ENCODE data around the gene CCDC77.

DNA sequence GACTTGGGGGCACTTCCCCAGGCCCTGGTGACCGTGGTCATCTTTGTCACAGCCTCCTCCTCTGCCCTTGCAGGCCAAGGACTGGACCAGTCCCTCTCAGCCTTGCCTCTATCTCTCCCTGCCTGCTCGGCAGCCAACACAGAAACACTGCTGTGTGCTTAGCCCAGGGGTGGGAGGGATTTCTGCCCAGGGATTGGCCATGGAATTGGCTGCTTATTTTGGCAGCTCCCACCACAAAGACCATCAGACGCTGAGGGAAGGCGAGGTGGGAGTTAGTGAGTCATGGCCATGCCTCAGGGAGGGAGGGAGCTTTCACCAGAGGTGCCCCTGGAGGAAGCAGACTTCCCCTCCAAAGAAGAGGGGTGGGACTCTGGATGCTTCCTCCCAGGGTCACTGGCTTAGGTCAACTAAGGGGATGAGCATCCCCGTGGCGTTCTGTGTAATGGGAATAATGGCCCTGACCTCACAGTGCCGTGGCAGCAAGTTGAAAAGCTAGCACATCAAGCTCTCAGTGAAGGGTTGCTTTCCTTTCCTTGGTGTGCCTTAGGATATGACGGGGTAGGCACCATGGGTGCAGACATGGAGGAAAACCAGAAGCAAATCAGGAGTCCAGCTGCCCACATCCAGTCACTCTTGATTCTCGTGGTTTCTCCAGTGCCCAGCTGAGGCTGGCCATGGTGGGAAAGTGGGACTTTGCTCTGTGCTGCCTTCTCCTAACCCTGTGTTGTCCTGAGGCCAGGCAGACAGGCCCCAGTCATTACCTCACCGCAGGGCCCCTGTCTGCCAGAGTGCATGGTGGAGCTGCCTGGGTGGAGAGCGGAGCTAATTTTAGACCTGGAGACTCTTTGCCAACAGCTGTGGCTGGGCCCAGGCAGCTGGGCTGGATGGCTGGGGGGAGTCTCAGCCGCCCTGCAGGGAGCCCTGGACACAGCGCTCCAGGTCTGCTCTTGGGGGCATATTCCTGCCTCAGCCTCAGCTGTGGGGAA lies 79.7 kb downstream of the CCDC77 start:
- no peak for TF ChIP-seq CREB1 (IDR thresholded peaks at IDR 0.05; ENCODE audit: low read depth)
- no peak for TF ChIP-seq TCF12 (IDR thresholded peaks at IDR 0.05; ENCODE audit: low read depth)
- TF ChIP-seq EGR1 (IDR thresholded peaks at IDR 0.05) = no peak
- no peak for TF ChIP-seq RAD21 (IDR thresholded peaks at IDR 0.05; ENCODE audit: low read depth)
- TF ChIP-seq, protein P1, sequence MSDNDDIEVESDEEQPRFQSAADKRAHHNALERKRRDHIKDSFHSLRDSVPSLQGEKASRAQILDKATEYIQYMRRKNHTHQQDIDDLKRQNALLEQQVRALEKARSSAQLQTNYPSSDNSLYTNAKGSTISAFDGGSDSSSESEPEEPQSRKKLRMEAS (IDR thresholded peaks at IDR 0.05) = no peak
- TF ChIP-seq, protein P2, sequence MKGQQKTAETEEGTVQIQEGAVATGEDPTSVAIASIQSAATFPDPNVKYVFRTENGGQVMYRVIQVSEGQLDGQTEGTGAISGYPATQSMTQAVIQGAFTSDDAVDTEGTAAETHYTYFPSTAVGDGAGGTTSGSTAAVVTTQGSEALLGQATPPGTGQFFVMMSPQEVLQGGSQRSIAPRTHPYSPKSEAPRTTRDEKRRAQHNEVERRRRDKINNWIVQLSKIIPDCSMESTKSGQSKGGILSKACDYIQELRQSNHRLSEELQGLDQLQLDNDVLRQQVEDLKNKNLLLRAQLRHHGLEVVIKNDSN (IDR thresholded peaks at IDR 0.05) = no peak
- TF ChIP-seq YY1 (IDR thresholded peaks at IDR 0.05; ENCODE audit: low read depth) = no peak
- TF ChIP-seq FOXM1 (IDR thresholded peaks at IDR 0.05; ENCODE audit: borderline replicate concordance, low read depth) = no peak
